Spleen (tissue), 11 donors: ENCODE data around the gene DHX15. TPM values are rescaled to one million over a fixed set of nuclear protein-coding genes. Genes with fewer than 3 reads are reported as not detected.
A peak's percentile ranks its signal among the peaks of the same experiment; 100 is the strongest.

ENCODE experiments used
- DNase-seq: peaks from one replicate; pipeline ENCODE4 v3.0.0-alpha.2; 2020
- H3K27ac ChIP-seq, 8 donors: fragments of 200-600 bp; sonication (generic) in 7 of 8; 1 replicate in 4 of 8; 2 replicates in 4 of 8; pipeline versions ENCODE4 v1.5.0 to v1.8.0; 2016 to 2021; ENCODE audit warnings: inconsistent platforms in 4 of 8, mild to moderate bottlenecking in 4 of 8, moderate library complexity in 1 of 8
- H3K27me3 ChIP-seq, 7 donors: fragments of 200-600 bp; sonication (generic) in 6 of 7; replicated peaks in 1 of 7; 1 replicate in 4 of 7; 2 replicates in 3 of 7; pipeline versions ENCODE4 v1.5.0 to v1.8.0; 2016 to 2021; ENCODE audit warnings: inconsistent platforms in 3 of 7, mild to moderate bottlenecking in 1 of 7
- H3K36me3 ChIP-seq, 6 donors: fragments of 200-600 bp; sonication (generic) in 5 of 6; 1 replicate in 4 of 6; 2 replicates in 2 of 6; pipeline versions ENCODE4 v1.5.0 to v1.8.0; 2016 to 2021; ENCODE audit warnings: inconsistent platforms in 2 of 6
- H3K4me1 ChIP-seq, 6 donors: fragments of 200-600 bp; sonication (generic) in 5 of 6; 1 replicate in 3 of 6; 2 replicates in 3 of 6; pipeline versions ENCODE4 v1.5.0 to v1.8.0; 2016 to 2021; ENCODE audit warnings: inconsistent platforms in 3 of 6
- H3K4me3 ChIP-seq, 8 donors: fragments of 200-600 bp; sonication (generic) in 7 of 8; 1 replicate in 4 of 8; 2 replicates in 4 of 8; pipeline versions ENCODE4 v1.5.0 to v1.8.0; 2016 to 2021; ENCODE audit warnings: inconsistent platforms in 4 of 8, mild to moderate bottlenecking in 4 of 8, moderate library complexity in 2 of 8
- H3K9me3 ChIP-seq, 8 donors: fragments of 200-600 bp; sonication (generic) in 7 of 8; 1 replicate in 4 of 8; 2 replicates in 4 of 8; pipeline versions ENCODE4 v1.5.0 to v1.8.0; 2016 to 2021; ENCODE audit warnings: inconsistent platforms in 4 of 8
- POLR2A ChIP-seq, 3 donors: fragments of 450-650 bp; IDR thresholded peaks; one replicate each; pipeline ENCODE4 v1.5.1; 2017; ENCODE audit warnings: antibody characterized with exemption in 3 of 3, mild to moderate bottlenecking in 1 of 3
- POLR2AphosphoS5 ChIP-seq, 3 donors: sonication (generic); formaldehyde crosslinking; IDR thresholded peaks; one replicate each; pipeline ENCODE4 v1.5.1; 2017; ENCODE audit warnings: antibody characterized with exemption in 3 of 3
- WGBS, 5 donors: extraction: QIAGEN DNeasy Blood & Tissue Kit in 3 of 5; methylation state at CpG; one replicate each; pipeline versions ENCODE4 v1.1.5 to v1.1.7; 2013 to 2018; 5-methylcytosine and 5-hydroxymethylcytosine counted together
- intact Hi-C: fragments of 100-400 bp; cut with DNase I; formaldehyde crosslinking; loops from one replicate; pipeline ENCODE4 v1.15.0; 2023; ENCODE audit warnings: low total_unique reads
- polyA plus RNA-seq, 3 donors: library from polyadenylated mRNA; stranded (reverse); fragments of 200-250 nt; gene quantifications; one replicate each; pipeline ENCODE4 v1.2.1, GENCODE V29; 2013
- total RNA-seq, 7 donors: library from RNA; depleted of rRNA in 3 of 7; stranded (reverse); fragments of >200 nt in 3 of 7; fragmentation: NEBNext Ultra II Directional in 4 of 7; extraction: Animal tissue kit (Norgen Biotek cat#: 25700) in 4 of 7; gene quantifications; one replicate each; pipeline versions ENCODE4 v1.1.0 to v1.2.1, GENCODE V29; 2016 to 2021
- TF ChIP-seq, protein P1 (sequence below), 11 experiments: fragments of 200-600 bp in 7 of 11; fragments of 450-650 bp in 4 of 11; sonication (generic) in 4 of 11; IDR thresholded peaks in 8 of 11; conservative IDR thresholded peaks in 3 of 11; 1 replicate in 7 of 11; 2 replicates in 4 of 11; pipeline versions ENCODE4 v1.4.0 to v1.8.0; 2016 to 2021; ENCODE audit warnings: antibody characterized with exemption in 11 of 11, inconsistent platforms in 4 of 11, mild to moderate bottlenecking in 1 of 11
- donor health status: healthy with polysubstance abuse.
- donor health status: DM: no; HTN: no; CAD: no; lungs with moderate emphysema.
- donor health status: DM: no; HTN: no; CAD: no.
- donor health status: Bipolar disorder and iron deficiency.
- donor health status: healthy.
- donor health status: DM: no; HTN: no; CAD: no.
- donor health status: DM: yes; HTN: yes; CAD: no.

Gene DHX15
- total and polyA plus RNA-seq, 10 donors, result 47.5 to 180 (median 119) TPM

DNA sequence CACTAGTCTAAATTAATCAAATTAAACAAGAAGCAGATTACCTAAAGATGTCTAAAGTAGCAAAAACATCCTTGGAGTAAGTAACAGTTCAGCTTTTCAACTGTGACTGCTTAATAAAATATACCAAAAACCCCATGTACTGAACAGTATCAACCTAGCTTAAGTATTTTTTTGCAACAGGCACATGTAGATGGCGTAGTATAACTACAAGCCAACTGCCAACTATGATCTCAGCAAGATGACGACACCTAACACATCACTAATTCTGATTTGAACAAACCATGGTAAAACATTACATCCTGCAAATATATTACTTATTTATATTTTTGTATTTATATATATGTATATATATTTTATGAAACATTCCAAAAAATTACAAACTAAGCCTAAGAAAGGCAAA, 24.5 kb downstream of the DHX15 start:
- intact Hi-C loops, result no loop called here
- DNase-seq, result no peak

DNA sequence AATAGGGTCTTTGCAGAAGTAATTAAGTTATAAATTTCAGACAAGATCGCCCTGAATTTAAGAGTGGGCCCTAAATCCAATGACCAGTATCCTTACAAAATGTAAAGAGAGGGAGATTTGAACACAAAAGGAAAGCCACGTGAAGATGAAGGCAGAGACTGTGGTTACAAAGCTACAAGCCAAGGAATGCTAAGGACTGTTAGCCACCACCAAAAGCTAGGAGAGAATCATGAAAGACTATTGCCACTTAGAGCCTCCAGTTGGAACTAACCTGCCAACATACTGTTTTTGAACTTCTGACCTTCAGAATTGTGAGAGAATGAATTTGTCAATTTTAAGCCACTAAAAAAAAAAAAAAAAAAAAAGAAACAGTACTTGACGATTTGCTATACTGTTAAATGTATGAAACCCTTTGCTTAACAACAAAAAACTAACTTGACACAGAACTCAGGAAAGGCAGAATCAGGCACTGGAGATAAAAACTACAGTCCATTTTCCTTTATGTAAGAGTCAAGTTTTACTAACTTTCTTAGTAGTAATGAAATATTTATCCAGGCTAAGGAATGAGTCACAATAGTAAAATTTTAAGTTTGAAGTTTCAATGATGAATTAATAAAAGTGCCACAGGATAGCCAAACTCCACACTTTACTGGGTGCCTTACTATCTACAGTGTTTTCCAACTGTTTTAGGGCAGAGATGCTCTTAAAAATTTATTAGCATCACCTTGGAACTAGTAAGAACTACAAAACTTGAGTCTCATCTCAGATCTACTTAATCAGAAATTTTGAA, 25.1 kb downstream of the DHX15 start:
- peaks cover 0 to 7% (median 2%) of the 10 kb centered on the region in 8 donors for H3K9me3 ChIP-seq
- intact Hi-C loops, result no loop called here
- DNase-seq, result no peak
- H3K27me3 ChIP-seq, result no peaks in the 10 kb centered on the region
- peaks cover 0 to 54% (median 17%) of the 10 kb centered on the region in 6 donors for H3K36me3 ChIP-seq
- 70 to 86% (median 75%) methylated on average over 3 of the region's 3 CpGs for WGBS, 5 donors
- H3K4me1 ChIP-seq, result peaks cover 12 to 91% (median 47%) of the 10 kb centered on the region in 6 donors
- TF ChIP-seq, protein P1, sequence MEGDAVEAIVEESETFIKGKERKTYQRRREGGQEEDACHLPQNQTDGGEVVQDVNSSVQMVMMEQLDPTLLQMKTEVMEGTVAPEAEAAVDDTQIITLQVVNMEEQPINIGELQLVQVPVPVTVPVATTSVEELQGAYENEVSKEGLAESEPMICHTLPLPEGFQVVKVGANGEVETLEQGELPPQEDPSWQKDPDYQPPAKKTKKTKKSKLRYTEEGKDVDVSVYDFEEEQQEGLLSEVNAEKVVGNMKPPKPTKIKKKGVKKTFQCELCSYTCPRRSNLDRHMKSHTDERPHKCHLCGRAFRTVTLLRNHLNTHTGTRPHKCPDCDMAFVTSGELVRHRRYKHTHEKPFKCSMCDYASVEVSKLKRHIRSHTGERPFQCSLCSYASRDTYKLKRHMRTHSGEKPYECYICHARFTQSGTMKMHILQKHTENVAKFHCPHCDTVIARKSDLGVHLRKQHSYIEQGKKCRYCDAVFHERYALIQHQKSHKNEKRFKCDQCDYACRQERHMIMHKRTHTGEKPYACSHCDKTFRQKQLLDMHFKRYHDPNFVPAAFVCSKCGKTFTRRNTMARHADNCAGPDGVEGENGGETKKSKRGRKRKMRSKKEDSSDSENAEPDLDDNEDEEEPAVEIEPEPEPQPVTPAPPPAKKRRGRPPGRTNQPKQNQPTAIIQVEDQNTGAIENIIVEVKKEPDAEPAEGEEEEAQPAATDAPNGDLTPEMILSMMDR (IDR thresholded peaks at IDR 0.05 in 8 of 11, conservative IDR thresholded peaks at IDR 0.05 in 3 of 11), result no peak
- no peak for TF ChIP-seq POLR2AphosphoS5 (IDR thresholded peaks at IDR 0.05)
- no peak for TF ChIP-seq POLR2A (IDR thresholded peaks at IDR 0.05)
- no peak overlapping the region for H3K4me3 ChIP-seq
- no peak overlapping the region for H3K27ac ChIP-seq

More for the DNA sequence above, 24.5 kb downstream of the DHX15 start:
- Histone ChIP-seq H3K27ac (no peak overlapping the region), H3K9me3 (peaks cover 0 to 7% (median 2%) of the 10 kb centered on the region in 8 donors), H3K4me1 (peaks cover 12 to 91% (median 51%) of the 10 kb centered on the region in 6 donors), H3K4me3 (no peak overlapping the region), H3K27me3 (no peaks in the 10 kb centered on the region), H3K36me3 (peaks cover 0 to 52% (median 13%) of the 10 kb centered on the region in 6 donors)
- TF ChIP-seq, protein P1 (IDR thresholded peaks at IDR 0.05 in 8 of 11, conservative IDR thresholded peaks at IDR 0.05 in 3 of 11), result no peak
- no peak for TF ChIP-seq POLR2A (IDR thresholded peaks at IDR 0.05)
- no peak for TF ChIP-seq POLR2AphosphoS5 (IDR thresholded peaks at IDR 0.05)
- 81 to 94% (median 85%) methylated on average over 2 of the region's 2 CpGs for WGBS, 5 donors

DNA sequence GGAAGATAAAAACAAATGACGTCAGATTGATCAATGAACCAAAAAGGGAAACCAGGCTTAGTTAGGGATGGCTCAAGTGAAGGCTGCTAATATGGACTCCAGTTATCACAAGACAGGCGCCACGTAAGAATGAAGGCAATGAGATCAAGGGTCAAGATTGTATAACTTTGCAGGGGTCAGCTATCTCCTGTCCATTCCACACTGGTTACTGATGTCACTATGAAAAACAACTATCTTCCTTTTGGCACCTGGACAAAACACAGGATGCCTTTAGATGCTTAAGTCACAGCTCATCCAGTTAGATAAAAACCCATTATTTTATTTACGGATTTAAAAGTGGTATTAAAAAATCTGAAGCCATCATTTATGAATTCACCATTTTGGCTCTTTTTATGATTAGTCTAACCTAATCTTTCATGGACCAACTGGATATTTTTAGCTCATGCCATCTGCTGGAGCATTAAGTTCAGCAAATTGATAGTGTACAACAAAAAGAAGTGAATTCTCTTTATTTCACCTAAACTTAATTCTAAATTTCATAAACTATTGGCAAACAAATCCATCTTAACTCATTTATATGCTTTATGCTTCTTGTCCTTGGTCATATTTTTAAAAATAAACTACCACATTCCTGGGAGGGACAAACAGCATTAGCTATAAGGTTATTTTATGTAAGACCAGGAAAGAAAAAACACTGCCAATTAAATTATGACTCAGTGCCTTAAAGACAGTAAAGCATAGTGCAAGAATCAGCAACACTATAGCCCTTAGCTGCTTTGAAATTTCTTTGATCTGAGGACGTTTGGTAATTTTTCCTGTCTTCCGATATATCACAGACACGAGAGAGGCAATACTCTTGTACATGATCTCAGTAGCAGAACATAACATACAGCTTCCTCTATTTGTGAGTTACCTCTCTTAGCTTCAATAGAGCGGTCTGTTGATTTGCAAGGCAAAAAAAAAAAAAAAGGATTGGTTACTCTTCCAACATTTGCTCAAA, 27.0 kb downstream of the DHX15 start:
- peaks cover 0 to 57% (median 33%) of the 10 kb centered on the region in 6 donors for H3K36me3 ChIP-seq
- no peaks in the 10 kb centered on the region for H3K27me3 ChIP-seq
- peaks cover 0 to 7% (median 2%) of the 10 kb centered on the region in 8 donors for H3K9me3 ChIP-seq
- H3K27ac ChIP-seq, result peak overlapping the region in 3 of 8 donors; percentile 4 to 43 (median 17)
- peaks cover 12 to 91% (median 42%) of the 10 kb centered on the region in 6 donors for H3K4me1 ChIP-seq
- DNase-seq, result no peak
- TF ChIP-seq POLR2AphosphoS5 (IDR thresholded peaks at IDR 0.05) (no peak), POLR2A (IDR thresholded peaks at IDR 0.05) (no peak)
- TF ChIP-seq, protein P1 (IDR thresholded peaks at IDR 0.05 in 8 of 11, conservative IDR thresholded peaks at IDR 0.05 in 3 of 11), result no peak
- 39 to 48% (median 45%) methylated on average over 8 of the region's 8 CpGs for WGBS, 5 donors
- no peak overlapping the region for H3K4me3 ChIP-seq
- intact Hi-C loops, result no loop called here
